OCI-LY3 (cell line): ENCODE measurements around the gene CARD19.

Source experiments
- CTCF ChIP-seq: fragments of 200-600, 300-600 bp; sonication (generic); IDR thresholded peaks from 2 replicates; pipeline ENCODE4 v1.5.1; 2014; ENCODE audit warnings: antibody characterized with exemption, low read length, low read depth
- EZH2phosphoT487 ChIP-seq: fragments of 200-600 bp; shearing (Covaris generic); IDR thresholded peaks from 2 replicates; pipeline ENCODE4 v1.6.1; 2018; ENCODE audit warnings: antibody characterized with exemption, mixed run types, low read depth

- no peak for TF ChIP-seq CTCF
- no peak for TF ChIP-seq EZH2phosphoT487
Measured at GRCh38 chr9:93155716-93156474, 59.9 kb downstream of the CARD19 start.
